GM12878 (cell line): ENCODE data around the gene RPS5. TPM values are rescaled to one million over a fixed set of nuclear protein-coding genes. Genes with fewer than 3 reads are reported as not detected.

Source experiments
- ATF7 ChIP-seq: fragments of 450-650 bp; IDR thresholded peaks from 2 replicates; pipeline ENCODE4 v1.6.1; 2016; ENCODE audit warnings: low read depth, mild to moderate bottlenecking
- BMI1 ChIP-seq: fragments of 450-650 bp; IDR thresholded peaks from 2 replicates; pipeline ENCODE4 v1.6.1; 2016; ENCODE audit warnings: mild to moderate bottlenecking, moderate library complexity, borderline replicate concordance
- POLR2AphosphoS2 ChIP-seq: IDR thresholded peaks from 2 replicates; pipeline ENCODE4 v1.6.1; 2011; ENCODE audit warnings: low read depth, mild to moderate bottlenecking, low read length, improper control_type of control experiment, moderate library complexity
- TARDBP ChIP-seq: IDR thresholded peaks from 2 replicates; pipeline ENCODE4 v1.6.1; 2016; ENCODE audit warnings: borderline replicate concordance
- TCF12 ChIP-seq: IDR thresholded peaks from 2 replicates; pipeline ENCODE4 v1.6.1; 2011; ENCODE audit warnings: low read depth, mild to moderate bottlenecking, low read length
- ZBTB33 ChIP-seq: fragments of 450-650 bp; IDR thresholded peaks from 2 replicates; pipeline ENCODE4 v1.6.1; 2017; ENCODE audit warnings: mild to moderate bottlenecking
- ZBTB4 ChIP-seq: fragments of 450-650 bp; formaldehyde crosslinking; IDR thresholded peaks from 2 replicates; pipeline ENCODE4 v1.4.0; 2022; ENCODE audit warnings: mild to moderate bottlenecking, moderate library complexity
- ZNF592 ChIP-seq: fragments of 450-650 bp; IDR thresholded peaks from 2 replicates; pipeline ENCODE4 v1.6.1; 2017; ENCODE audit warnings: mild to moderate bottlenecking, moderate library complexity
- polyA plus RNA-seq, 11 experiments: library from polyadenylated mRNA; depleted of rRNA in 4 of 11; unstranded in 6 of 11; stranded (reverse) in 5 of 11; fragments of >200 nt; fragmentation: Nextera tagmentation in 4 of 11; fragmentation: Illumina TruSeq in 1 of 11; extraction: Ambion mirVana in 4 of 11; extraction: Trizol in 1 of 11; gene quantifications; 1 replicate in 1 of 11; 2 replicates in 10 of 11; pipeline versions ENCODE4 v1.2.1 to v1.2.3, GENCODE V29; 2011 to 2016; ENCODE audit warnings: inconsistent platforms in 2 of 11, missing spikeins in 2 of 11, low read depth in 1 of 11
- total RNA-seq, 4 experiments: library from RNA; depleted of rRNA in 3 of 4; stranded (reverse); fragments of >200 nt in 3 of 4; fragmentation: Illumina TruSeq in 1 of 4; extraction: Trizol in 1 of 4; gene quantifications; 2 replicates each; pipeline versions ENCODE4 v1.2.1 to v1.2.3, GENCODE V29; 2013 to 2021
- TF ChIP-seq, protein P1 (sequence below): IDR thresholded peaks from 2 replicates; pipeline ENCODE4 v1.6.1; 2012; ENCODE audit warnings: improper control_type of control experiment, low read depth, low read length; ENCODE audit not compliant: insufficient replicate concordance
- TF ChIP-seq, protein P2 (sequence below): IDR thresholded peaks from 2 replicates; pipeline ENCODE4 v1.6.1; 2012; ENCODE audit warnings: low read length, inconsistent platforms

Gene RPS5
- total and polyA plus RNA-seq, 10 of the 15 experiments (the other 5 are each of a cell fraction or from before 2014, with no cell fraction given): 1,284 to 3,652 (median 1,922) TPM

DNA sequence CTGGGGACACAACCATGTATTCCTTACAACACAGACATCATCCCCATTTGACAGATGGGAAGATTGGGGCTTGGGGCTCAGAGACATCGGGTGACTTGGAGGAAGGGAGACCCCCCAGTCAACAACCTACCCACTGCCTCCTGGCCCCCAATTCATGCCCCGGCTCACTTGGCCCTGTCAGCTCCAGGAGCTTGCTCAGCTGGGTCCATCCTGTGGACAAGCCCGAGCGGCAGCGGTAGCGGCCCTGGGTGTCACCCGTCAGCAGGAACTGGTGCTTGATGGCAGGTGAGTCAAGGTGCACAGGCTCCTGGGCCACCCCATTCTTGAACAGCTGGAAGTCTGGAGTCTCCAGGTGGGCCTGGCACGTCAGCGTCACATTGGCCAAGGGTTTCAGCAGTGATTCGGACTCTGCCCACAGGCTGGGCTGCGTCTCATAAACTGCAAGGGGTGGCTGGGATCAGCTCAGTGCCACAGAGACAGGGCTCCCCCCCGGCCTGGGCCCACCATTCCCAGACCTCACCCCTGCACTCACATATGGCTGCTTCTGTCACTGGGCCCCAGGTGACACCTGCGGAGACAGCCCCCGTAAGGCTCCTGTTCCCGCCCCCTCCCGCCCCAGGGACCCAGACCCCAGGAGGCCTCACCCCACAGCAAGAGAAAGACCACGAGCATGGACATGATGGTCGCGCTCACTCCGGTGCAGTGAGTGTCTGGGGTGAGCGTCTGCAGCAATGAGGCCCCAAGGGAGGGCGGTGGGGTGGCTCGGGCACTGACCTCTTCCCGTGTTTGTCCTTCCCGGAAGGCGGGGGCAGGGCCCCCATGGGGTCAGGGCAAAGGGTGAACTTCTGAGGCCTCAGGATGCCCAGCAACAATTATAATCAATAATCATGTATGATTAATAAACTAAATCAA is 34.1 kb upstream of the RPS5 start, which contains the start of gene A1BG (continued):
- TF ChIP-seq, protein P1, sequence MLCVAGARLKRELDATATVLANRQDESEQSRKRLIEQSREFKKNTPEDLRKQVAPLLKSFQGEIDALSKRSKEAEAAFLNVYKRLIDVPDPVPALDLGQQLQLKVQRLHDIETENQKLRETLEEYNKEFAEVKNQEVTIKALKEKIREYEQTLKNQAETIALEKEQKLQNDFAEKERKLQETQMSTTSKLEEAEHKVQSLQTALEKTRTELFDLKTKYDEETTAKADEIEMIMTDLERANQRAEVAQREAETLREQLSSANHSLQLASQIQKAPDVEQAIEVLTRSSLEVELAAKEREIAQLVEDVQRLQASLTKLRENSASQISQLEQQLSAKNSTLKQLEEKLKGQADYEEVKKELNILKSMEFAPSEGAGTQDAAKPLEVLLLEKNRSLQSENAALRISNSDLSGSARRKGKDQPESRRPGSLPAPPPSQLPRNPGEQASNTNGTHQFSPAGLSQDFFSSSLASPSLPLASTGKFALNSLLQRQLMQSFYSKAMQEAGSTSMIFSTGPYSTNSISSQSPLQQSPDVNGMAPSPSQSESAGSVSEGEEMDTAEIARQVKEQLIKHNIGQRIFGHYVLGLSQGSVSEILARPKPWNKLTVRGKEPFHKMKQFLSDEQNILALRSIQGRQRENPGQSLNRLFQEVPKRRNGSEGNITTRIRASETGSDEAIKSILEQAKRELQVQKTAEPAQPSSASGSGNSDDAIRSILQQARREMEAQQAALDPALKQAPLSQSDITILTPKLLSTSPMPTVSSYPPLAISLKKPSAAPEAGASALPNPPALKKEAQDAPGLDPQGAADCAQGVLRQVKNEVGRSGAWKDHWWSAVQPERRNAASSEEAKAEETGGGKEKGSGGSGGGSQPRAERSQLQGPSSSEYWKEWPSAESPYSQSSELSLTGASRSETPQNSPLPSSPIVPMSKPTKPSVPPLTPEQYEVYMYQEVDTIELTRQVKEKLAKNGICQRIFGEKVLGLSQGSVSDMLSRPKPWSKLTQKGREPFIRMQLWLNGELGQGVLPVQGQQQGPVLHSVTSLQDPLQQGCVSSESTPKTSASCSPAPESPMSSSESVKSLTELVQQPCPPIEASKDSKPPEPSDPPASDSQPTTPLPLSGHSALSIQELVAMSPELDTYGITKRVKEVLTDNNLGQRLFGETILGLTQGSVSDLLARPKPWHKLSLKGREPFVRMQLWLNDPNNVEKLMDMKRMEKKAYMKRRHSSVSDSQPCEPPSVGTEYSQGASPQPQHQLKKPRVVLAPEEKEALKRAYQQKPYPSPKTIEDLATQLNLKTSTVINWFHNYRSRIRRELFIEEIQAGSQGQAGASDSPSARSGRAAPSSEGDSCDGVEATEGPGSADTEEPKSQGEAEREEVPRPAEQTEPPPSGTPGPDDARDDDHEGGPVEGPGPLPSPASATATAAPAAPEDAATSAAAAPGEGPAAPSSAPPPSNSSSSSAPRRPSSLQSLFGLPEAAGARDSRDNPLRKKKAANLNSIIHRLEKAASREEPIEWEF: no peak
- TF ChIP-seq BMI1 (no peak), TCF12 (no peak), ZNF592 (no peak), TARDBP (no peak), ZBTB4 (no peak), POLR2AphosphoS2 (no peak), ATF7 (no peak), ZBTB33 (no peak)
- TF ChIP-seq, protein P2, sequence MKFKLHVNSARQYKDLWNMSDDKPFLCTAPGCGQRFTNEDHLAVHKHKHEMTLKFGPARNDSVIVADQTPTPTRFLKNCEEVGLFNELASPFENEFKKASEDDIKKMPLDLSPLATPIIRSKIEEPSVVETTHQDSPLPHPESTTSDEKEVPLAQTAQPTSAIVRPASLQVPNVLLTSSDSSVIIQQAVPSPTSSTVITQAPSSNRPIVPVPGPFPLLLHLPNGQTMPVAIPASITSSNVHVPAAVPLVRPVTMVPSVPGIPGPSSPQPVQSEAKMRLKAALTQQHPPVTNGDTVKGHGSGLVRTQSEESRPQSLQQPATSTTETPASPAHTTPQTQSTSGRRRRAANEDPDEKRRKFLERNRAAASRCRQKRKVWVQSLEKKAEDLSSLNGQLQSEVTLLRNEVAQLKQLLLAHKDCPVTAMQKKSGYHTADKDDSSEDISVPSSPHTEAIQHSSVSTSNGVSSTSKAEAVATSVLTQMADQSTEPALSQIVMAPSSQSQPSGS: no peak
